Ecto neural progenitor cell (in vitro differentiated cells): ENCODE data around the gene PDZD2.
A peak's percentile ranks its signal among the peaks of the same experiment; 100 is the strongest.

Experiments
- DNase-seq: peaks from one replicate; pipeline ENCODE4 v3.0.0-alpha.2; 2018; ENCODE audit warnings: low spot score

Gene PDZD2

GRCh38 chr5:31824869-31825517 is 186.1 kb downstream of the PDZD2 start:
- DNase-seq, result no peak

DNA sequence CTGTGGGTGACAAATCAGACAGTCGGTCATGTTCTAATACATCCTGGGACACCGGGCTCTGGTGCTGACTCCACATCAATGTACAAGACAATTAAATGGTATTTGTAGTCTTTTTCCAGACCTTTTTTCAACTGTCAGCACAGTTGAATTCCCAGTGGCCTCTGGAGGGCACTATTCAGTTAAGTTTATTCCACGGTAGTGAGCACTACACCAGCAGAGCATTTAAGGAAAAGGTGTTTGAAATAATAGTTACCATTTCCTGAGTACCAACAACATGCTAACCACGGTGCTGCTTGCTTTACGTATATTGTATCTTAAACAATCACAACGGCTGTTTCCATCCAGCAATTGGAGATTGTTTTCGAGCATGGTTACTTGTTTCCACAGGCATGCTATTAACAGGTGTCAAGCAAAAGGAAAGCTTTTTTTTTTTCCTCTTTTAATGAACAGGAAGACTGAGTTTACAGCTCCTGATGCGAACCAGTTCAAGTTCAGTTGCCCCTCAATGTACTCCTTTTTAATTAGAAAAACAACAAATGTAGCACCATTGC is 186.7 kb downstream of the PDZD2 start:
- DNase-seq, result peak; percentile 51

GRCh38 chr5:31827867-31828266 is 188.9 kb downstream of the PDZD2 start:
- DNase-seq, result no peak

DNA sequence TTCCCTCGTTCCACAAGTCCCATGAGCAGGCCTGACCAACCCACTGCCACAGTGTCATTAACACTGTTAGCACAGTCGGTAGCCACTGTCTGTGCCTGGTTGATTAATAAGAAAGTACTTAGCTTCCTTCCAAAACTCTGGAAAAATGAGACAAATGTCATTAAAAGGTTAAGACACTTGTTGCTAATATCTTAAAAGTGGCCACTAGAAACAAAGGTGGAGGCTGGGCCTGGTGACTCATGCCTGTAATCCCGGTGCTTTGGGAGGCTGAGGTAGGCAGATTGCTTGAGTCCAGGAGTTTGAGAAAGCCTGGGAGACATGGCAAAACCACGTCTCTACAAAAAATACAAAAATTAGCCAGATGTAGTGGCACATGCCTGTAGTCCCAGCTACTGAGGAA is 194.0 kb downstream of the PDZD2 start:
- DNase-seq, result no peak

DNA sequence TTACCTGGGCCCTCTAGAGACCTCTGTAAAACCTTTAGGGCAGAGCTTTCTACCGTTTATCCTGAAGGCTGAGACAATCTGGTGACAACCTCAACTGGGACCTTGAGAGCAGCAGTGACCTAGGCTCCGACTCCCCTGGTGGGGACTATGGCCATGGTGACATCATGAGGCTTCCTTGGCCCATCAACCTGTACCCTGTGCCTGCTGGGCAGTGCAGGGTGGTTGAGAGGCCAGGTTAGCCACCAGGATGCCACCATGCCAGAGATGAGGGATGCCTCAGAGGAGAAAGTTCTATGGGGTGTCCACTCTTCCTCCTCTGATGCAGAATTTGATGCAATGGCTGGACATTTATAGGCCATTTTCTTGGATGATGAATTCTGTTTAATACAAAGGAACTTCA is 194.8 kb downstream of the PDZD2 start:
- no peak for DNase-seq

GRCh38 chr5:31844622-31845345 is 205.9 kb downstream of the PDZD2 start:
- no peak for DNase-seq

DNA sequence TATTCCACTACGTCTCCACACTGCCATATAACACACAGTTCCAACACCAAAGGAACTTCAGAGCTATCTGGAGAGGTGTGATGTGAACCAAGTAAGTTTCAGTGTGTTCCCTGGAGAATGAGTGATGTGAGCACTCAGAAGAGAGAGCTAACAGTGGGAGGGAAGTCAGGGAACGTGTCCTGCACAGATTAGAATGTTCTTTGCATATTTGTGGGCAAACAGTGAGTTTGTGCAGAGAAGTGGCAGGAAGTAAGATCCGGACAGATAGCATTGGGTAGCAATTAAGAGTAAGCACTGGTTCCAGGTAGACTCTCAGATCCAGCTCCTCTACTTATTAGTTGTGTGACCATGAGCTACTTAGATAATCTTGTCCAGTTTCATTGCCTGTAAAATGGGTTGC is 206.4 kb downstream of the PDZD2 start:
- DNase-seq, result no peak

- no peak for DNase-seq
These were observed 208.0 kb downstream of the PDZD2 start for GRCh38 chr5:31846934-31847333.

GRCh38 chr5:31847354-31847753 is 208.4 kb downstream of the PDZD2 start:
- no peak for DNase-seq

- DNase-seq, result no peak
These were observed 212.2 kb downstream of the PDZD2 start for GRCh38 chr5:31850981-31851689.

GRCh38 chr5:31853398-31854135 is 214.6 kb downstream of the PDZD2 start:
- no peak for DNase-seq

DNA sequence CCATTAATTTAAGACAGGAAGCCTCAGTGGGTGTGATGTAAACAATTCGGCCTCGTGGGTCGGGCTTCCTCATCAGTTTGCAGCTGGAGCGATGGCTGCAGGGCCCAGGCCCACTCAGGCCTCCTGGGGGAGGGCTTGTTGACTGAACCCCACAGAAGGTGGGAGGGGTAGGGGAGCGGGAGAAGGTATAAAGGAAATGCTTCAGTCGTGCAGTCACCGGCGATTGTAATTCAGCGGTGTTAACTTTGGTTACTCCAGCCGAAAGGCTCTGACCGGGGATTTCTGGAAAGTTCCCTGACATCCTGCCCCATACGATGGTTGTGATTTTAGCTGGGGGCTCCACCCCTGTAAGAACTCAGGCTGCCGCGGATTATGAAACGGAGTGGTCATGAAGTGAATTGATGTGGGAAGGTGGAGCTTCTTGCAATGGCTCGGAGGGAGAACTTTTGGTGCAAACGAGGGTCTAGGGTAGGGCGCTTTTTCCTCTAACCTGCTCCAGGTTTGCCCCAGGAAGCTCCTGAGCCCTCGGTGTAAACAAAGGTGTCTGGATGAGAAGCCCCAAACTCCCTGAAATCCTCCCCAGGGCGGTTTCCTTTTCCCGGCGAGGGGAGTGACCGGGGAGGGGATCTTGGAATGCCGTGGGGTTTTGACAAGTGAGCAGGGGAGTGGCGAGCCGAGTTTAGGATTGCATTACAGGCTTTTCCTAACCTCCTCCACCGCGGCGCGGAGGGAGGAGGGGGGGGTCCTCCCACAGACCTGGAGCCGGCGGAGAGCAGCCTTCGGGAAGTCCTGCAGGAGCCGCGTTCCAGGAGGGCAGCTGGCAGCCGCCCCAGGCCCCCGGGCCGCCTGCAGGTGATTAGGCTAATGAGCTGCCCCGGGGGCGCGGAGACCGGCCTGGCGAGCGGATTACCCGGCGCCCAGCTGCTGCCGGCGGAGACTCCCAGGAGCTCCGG is 215.5 kb downstream of the PDZD2 start:
- DNase-seq, result peak; percentile 88

- no peak for DNase-seq
These were observed 216.5 kb downstream of the PDZD2 start for GRCh38 chr5:31855134-31856040.

GRCh38 chr5:31859096-31859495 is 220.2 kb downstream of the PDZD2 start:
- DNase-seq, result no peak

DNA sequence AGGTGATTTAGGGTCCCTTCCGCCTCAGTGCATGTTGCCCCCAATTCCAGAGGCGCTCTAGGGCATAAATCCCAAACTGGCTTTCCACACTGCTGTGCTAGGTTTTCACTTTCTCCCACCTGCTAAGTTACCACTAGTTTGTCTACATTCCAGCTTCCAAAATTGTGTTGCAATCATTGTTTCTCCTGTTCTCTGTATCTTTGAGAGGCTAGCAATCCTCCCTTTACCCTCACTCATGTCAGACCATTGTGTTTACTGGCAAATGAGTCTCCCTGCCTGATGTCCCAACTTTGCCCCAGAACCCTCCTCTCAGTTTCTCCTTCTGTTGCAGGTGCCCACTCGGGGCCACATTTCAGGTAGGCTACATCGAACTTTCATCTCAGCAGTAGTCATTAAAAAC is 221.3 kb downstream of the PDZD2 start:
- no peak for DNase-seq

DNA sequence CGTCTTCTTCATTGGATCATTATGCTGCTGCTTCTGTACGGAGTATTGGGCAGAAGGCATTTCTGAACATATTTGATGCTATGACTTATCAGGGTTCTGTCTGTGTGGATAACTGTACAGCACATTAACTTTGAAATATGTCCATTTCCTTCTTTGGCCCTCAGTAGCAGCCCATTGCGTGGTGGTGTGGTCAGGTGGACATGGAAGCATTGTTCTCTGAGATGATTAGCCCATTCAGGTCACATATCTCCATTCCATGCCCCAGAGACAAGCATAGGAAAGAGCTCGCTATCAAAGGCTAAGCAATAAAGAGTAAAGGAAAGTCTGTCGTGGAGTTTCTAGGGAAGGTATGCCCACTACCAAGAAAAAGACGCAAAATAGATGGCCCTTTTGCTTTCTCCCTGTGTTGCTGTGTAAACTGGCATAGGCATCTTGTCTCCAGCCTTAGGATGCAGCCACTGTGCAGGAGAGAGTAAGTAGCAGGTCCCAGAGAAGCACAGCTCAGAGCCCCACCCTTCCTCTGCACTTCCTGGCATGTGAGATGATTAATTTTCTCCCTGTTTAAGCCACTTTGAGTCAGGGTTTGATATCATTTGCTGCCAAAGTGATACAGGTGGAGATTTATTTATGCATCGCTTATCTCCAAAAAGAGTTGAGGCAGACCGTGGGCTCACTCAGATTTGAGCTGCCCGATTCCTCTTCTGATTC is 221.9 kb downstream of the PDZD2 start:
- DNase-seq, result no peak

GRCh38 chr5:31861601-31862000 is 222.7 kb downstream of the PDZD2 start:
- DNase-seq, result no peak

GRCh38 chr5:31863991-31864411 is 225.1 kb downstream of the PDZD2 start:
- no peak for DNase-seq

- DNase-seq, result no peak
These were observed 227.2 kb downstream of the PDZD2 start for GRCh38 chr5:31866166-31866565.
